ENCODE data around the gene MYO5B.

- TF ChIP-seq CTCF (IDR thresholded peaks at IDR 0.05) (peak; percentile 45), EZH2 (IDR thresholded peaks at IDR 0.05; ENCODE audit: borderline replicate concordance, insufficient read depth, low read depth, low read length, poor library complexity, severe bottlenecking) (no peak)
Observed at GRCh38 chr18:49861659-49862058, 333.3 kb downstream of the MYO5B start.

Data from B cell (primary cell).